Natural killer cell (primary cell): Measurements from ENCODE around the gene CRYBA1. TPM values are rescaled to one million over a fixed set of nuclear protein-coding genes. Genes with fewer than 3 reads are reported as not detected.
A peak's percentile ranks its signal among the peaks of the same experiment; 100 is the strongest.

Experiments used
- ATAC-seq, 3 donors: fragments of 150-1000 bp in 2 of 3; fragments of 200-7000 bp in 1 of 3; cut with Tn5 transposase; 1 replicate in 1 of 3; 2 replicates in 2 of 3; pipeline ENCODE4 v1.10.0; 2021; ENCODE audit warnings: mild to moderate bottlenecking in 2 of 3, moderate library complexity in 2 of 3
- DNase-seq, 2 donors: peaks; one replicate each; pipeline versions ENCODE4 v3.0.0 to v3.0.0-alpha.2; 2013 to 2021; ENCODE audit warnings: mixed read lengths in 1 of 2
- H3K27ac ChIP-seq: one replicate; pipeline ENCODE4 v1.5.1; 2013; ENCODE audit warnings: mild to moderate bottlenecking, low read length
- H3K27me3 ChIP-seq: one replicate; pipeline ENCODE4 v1.6.1; 2013; ENCODE audit warnings: low read length; ENCODE audit not compliant: control insufficient read depth, insufficient read depth
- H3K36me3 ChIP-seq: one replicate; pipeline ENCODE4 v1.6.1; 2013; ENCODE audit warnings: low read length; ENCODE audit not compliant: control insufficient read depth, insufficient read depth
- H3K4me1 ChIP-seq: one replicate; pipeline ENCODE4 v1.6.1; 2013; ENCODE audit warnings: low read length; ENCODE audit not compliant: control insufficient read depth, insufficient read depth
- H3K4me3 ChIP-seq: one replicate; pipeline ENCODE4 v1.5.1; 2013; ENCODE audit warnings: low read length
- H3K9me3 ChIP-seq: one replicate; pipeline ENCODE4 v1.6.1; 2013; ENCODE audit warnings: low read length; ENCODE audit not compliant: control insufficient read depth, insufficient read depth
- H3K27ac Mint-ChIP-seq, 2 donors: one replicate each; pipeline ENCODE4 v1.8.0; 2022; ENCODE audit warnings: mild to moderate bottlenecking in 2 of 2, mixed read lengths in 2 of 2, moderate library complexity in 1 of 2
- H3K27me3 Mint-ChIP-seq, 2 donors: one replicate each; pipeline ENCODE4 v1.8.0; 2022; ENCODE audit warnings: low read depth in 2 of 2, mixed read lengths in 2 of 2
- H3K36me3 Mint-ChIP-seq: one replicate; pipeline ENCODE4 v1.8.0; 2022; ENCODE audit warnings: mixed read lengths
- H3K4me1 Mint-ChIP-seq, 2 donors: one replicate each; pipeline ENCODE4 v1.8.0; 2022; ENCODE audit warnings: mixed read lengths in 2 of 2
- H3K4me3 Mint-ChIP-seq: one replicate; pipeline ENCODE4 v1.8.0; 2022; ENCODE audit warnings: mild to moderate bottlenecking, moderate library complexity, mixed read lengths
- H3K9me3 Mint-ChIP-seq, 2 donors: one replicate each; pipeline ENCODE4 v1.8.0; 2022; ENCODE audit warnings: mixed read lengths in 2 of 2
- CTCF ChIP-seq: fragments of 200-600 bp; IDR thresholded peaks from one replicate; pipeline ENCODE4 v1.8.0; 2022; ENCODE audit warnings: antibody characterized with exemption
- WGBS: methylation state at CpG from one replicate; pipeline ENCODE4 v1.1.7; 2013; ENCODE audit warnings: missing lambda C conversion rate; ENCODE audit not compliant: insufficient coverage; 5-methylcytosine and 5-hydroxymethylcytosine counted together
- intact Hi-C: fragments of 100-400 bp; cut with micrococcal nuclease; formaldehyde crosslinking; loops from one replicate; pipeline ENCODE4 v1.14.2; 2022
- total RNA-seq, 4 donors: library from RNA; stranded (reverse); fragments of 120-200 nt in 1 of 4; gene quantifications; one replicate each; pipeline versions ENCODE4 v1.2.3 to v1.2.4, GENCODE V29; 2013 to 2022

Gene CRYBA1
- total RNA-seq, 3 donors from 2014 or later (not counting 1 experiment from before 2014, with no cell fraction given) = not detected

GRCh38 chr17:29235904-29236303, 10.8 kb upstream of the CRYBA1 start:
- H3K4me1 ChIP-seq = peaks cover 2% of the 10 kb centered on the region
- intact Hi-C loops = no loop called here

GRCh38 chr17:29237476-29238132, 9.1 kb upstream of the CRYBA1 start:
- no peak for DNase-seq
- Histone ChIP-seq H3K36me3 (no peaks in the 10 kb centered on the region), H3K27me3 (no peaks in the 10 kb centered on the region), H3K4me1 (peaks cover 6% of the 10 kb centered on the region), H3K27ac (no peak overlapping the region), H3K9me3 (no peaks in the 10 kb centered on the region), H3K4me3 (no peak overlapping the region)
- WGBS = 93% methylated on average over 3 of the region's 3 CpGs
- H3K27ac Mint-ChIP-seq = no peak overlapping the region
- H3K4me1 Mint-ChIP-seq = no peaks in the 10 kb centered on the region
- peak in 1 of 3 donors; percentile 10 for ATAC-seq
- H3K4me3 Mint-ChIP-seq = no peak overlapping the region
- intact Hi-C loops = no loop called here
- no peaks in the 10 kb centered on the region for H3K27me3 Mint-ChIP-seq
- H3K9me3 Mint-ChIP-seq = no peaks in the 10 kb centered on the region
- no peaks in the 10 kb centered on the region for H3K36me3 Mint-ChIP-seq
- no peak for TF ChIP-seq CTCF

More at GRCh38 chr17:29235904-29236303, 10.8 kb upstream of the CRYBA1 start:
- no peaks in the 10 kb centered on the region for H3K36me3 Mint-ChIP-seq
- H3K9me3 Mint-ChIP-seq = no peaks in the 10 kb centered on the region
- Histone ChIP-seq H3K27me3 (no peaks in the 10 kb centered on the region), H3K4me3 (no peak overlapping the region), H3K27ac (no peak overlapping the region), H3K9me3 (no peaks in the 10 kb centered on the region), H3K36me3 (no peaks in the 10 kb centered on the region)
- H3K27me3 Mint-ChIP-seq = no peaks in the 10 kb centered on the region
- 100% methylated on average over 3 of the region's 3 CpGs for WGBS
- no peak overlapping the region for H3K4me3 Mint-ChIP-seq
- ATAC-seq (no peak), DNase-seq (no peak)
- H3K27ac Mint-ChIP-seq = no peak overlapping the region
- no peaks in the 10 kb centered on the region for H3K4me1 Mint-ChIP-seq
- TF ChIP-seq CTCF = no peak

- Histone ChIP-seq H3K27ac (no peak overlapping the region), H3K9me3 (no peaks in the 10 kb centered on the region), H3K4me1 (peaks cover 6% of the 10 kb centered on the region), H3K36me3 (no peaks in the 10 kb centered on the region), H3K27me3 (no peaks in the 10 kb centered on the region), H3K4me3 (no peak overlapping the region)
- intact Hi-C loops = no loop called here
- no peak for ATAC-seq
- 92% methylated on average over 7 of the region's 8 CpGs for WGBS
- Mint-ChIP-seq H3K36me3 (no peaks in the 10 kb centered on the region), H3K4me1 (no peaks in the 10 kb centered on the region), H3K9me3 (no peaks in the 10 kb centered on the region), H3K27ac (peak overlapping the region in 1 of 2 donors; percentile 36), H3K4me3 (no peak overlapping the region), H3K27me3 (no peaks in the 10 kb centered on the region)
- DNase-seq = no peak
- no peak for TF ChIP-seq CTCF
Measured at GRCh38 chr17:29238133-29238850, 8.4 kb upstream of the CRYBA1 start.
